ENCODE data around the gene ZBTB18.

ZBTB18 gene

GRCh38 chr1:244022311-244022710, 28.8 kb upstream of the ZBTB18 start:
- H3K4me3 ChIP-seq (replicated peaks; ENCODE audit: insufficient read depth, low read length), result no peak overlapping the region
- no peak for TF ChIP-seq POLR2AphosphoS5 (IDR thresholded peaks at IDR 0.05; ENCODE audit: low read depth)
- no peak for TF ChIP-seq GABPA (IDR thresholded peaks at IDR 0.05; ENCODE audit: low read depth)
- TF ChIP-seq CTCF (IDR thresholded peaks at IDR 0.05; ENCODE audit: insufficient read depth, low read length), result no peak
- TF ChIP-seq REST (IDR thresholded peaks at IDR 0.05; ENCODE audit: insufficient replicate concordance, low read depth), result no peak
- no peak for TF ChIP-seq SPI1 (IDR thresholded peaks at IDR 0.05; ENCODE audit: borderline replicate concordance, low read depth)
- no peak for DNase-seq (ENCODE audit: low read depth in 1 of 2, low spot score in 1 of 2)
- H3K27me3 ChIP-seq (ENCODE audit: insufficient read depth, poor library complexity, severe bottlenecking), result no peaks in the 10 kb centered on the region
- H3K27ac ChIP-seq (replicated peaks), result no peak overlapping the region

DNA sequence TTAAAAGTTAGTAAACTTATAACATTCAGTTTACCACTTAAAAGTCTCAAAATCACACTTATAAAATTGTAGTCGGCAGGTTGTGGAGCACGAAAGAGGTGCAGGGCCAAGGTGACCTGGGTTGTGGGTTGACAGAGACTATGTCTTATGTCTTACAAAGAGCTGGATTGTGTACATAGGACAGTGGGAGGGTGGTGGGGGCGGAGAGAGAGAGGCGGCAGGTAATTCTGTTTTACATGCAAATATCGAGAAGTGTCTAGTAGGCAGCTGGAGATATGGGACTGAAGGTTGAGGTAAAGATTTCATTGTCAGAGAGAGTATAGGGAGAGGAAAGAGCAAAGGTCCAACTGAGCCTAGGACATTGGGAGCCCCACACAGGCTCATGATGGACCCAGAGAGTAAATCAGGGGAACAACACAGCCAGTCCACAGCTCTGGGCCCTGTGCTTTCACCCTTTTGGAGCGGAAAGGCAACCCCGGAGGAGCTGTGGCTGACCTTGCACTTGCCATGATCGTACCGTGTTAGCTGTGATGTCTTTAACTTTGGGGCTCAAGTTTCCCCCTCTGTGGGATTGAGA, 28.1 kb upstream of the ZBTB18 start:
- no peak for TF ChIP-seq POLR2AphosphoS5 (IDR thresholded peaks at IDR 0.05; ENCODE audit: low read depth)
- TF ChIP-seq GABPA (IDR thresholded peaks at IDR 0.05; ENCODE audit: low read depth), result no peak
- no peak overlapping the region for H3K27ac ChIP-seq (replicated peaks)
- no peak for DNase-seq (ENCODE audit: low read depth in 1 of 2, low spot score in 1 of 2)
- no peak overlapping the region for H3K4me3 ChIP-seq (replicated peaks; ENCODE audit: insufficient read depth, low read length)
- no peaks in the 10 kb centered on the region for H3K27me3 ChIP-seq (ENCODE audit: insufficient read depth, poor library complexity, severe bottlenecking)

GRCh38 chr1:244027491-244028145, 23.5 kb upstream of the ZBTB18 start:
- Histone ChIP-seq H3K27ac (replicated peaks) (no peak overlapping the region), H3K27me3 (ENCODE audit: insufficient read depth, poor library complexity, severe bottlenecking) (no peaks in the 10 kb centered on the region), H3K4me3 (replicated peaks; ENCODE audit: insufficient read depth, low read length) (no peak overlapping the region)
- no peak for DNase-seq (ENCODE audit: low read depth in 1 of 2, low spot score in 1 of 2)
- TF ChIP-seq POLR2AphosphoS5 (IDR thresholded peaks at IDR 0.05; ENCODE audit: low read depth), result no peak
- no peak for TF ChIP-seq SPI1 (IDR thresholded peaks at IDR 0.05; ENCODE audit: borderline replicate concordance, low read depth)
- no peak for TF ChIP-seq REST (IDR thresholded peaks at IDR 0.05; ENCODE audit: insufficient replicate concordance, low read depth)
- no peak for TF ChIP-seq CTCF (IDR thresholded peaks at IDR 0.05; ENCODE audit: insufficient read depth, low read length)
- no peak for TF ChIP-seq GABPA (IDR thresholded peaks at IDR 0.05; ENCODE audit: low read depth)

DNA sequence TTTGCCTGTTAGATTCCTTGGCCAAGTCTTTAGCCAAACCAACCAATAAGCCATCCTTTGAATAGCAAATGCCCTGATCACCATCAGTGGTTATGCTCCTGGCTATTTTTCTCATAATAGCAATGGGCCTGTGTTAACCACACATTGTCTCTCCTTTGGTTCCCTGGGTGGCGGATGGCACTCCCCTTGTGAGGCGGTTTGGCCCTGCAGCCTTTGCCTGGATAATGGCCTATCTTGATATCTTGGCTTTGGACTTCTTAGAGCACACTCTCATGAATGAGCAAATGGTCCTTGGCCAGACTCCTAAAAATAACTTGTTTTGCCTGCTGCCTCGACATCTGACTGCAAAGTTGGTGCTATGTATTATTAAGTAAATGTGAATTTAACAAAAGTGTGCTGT, 22.4 kb upstream of the ZBTB18 start:
- no peak for TF ChIP-seq GABPA (IDR thresholded peaks at IDR 0.05; ENCODE audit: low read depth)
- no peak for TF ChIP-seq SPI1 (IDR thresholded peaks at IDR 0.05; ENCODE audit: borderline replicate concordance, low read depth)
- no peak for TF ChIP-seq CTCF (IDR thresholded peaks at IDR 0.05; ENCODE audit: insufficient read depth, low read length)
- TF ChIP-seq REST (IDR thresholded peaks at IDR 0.05; ENCODE audit: insufficient replicate concordance, low read depth), result no peak
- no peak for TF ChIP-seq POLR2AphosphoS5 (IDR thresholded peaks at IDR 0.05; ENCODE audit: low read depth)
- Histone ChIP-seq H3K27ac (replicated peaks) (no peak overlapping the region), H3K27me3 (ENCODE audit: insufficient read depth, poor library complexity, severe bottlenecking) (no peaks in the 10 kb centered on the region), H3K4me3 (replicated peaks; ENCODE audit: insufficient read depth, low read length) (no peak overlapping the region)
- DNase-seq (ENCODE audit: low read depth in 1 of 2, low spot score in 1 of 2), result no peak
